ENCODE data around the gene XPR1. TPM values are rescaled to one million over a fixed set of nuclear protein-coding genes. Genes with fewer than 3 reads are reported as not detected.

XPR1 gene
- total RNA-seq, 1 experiment from 2014 or later, result 30.7 TPM

DNA sequence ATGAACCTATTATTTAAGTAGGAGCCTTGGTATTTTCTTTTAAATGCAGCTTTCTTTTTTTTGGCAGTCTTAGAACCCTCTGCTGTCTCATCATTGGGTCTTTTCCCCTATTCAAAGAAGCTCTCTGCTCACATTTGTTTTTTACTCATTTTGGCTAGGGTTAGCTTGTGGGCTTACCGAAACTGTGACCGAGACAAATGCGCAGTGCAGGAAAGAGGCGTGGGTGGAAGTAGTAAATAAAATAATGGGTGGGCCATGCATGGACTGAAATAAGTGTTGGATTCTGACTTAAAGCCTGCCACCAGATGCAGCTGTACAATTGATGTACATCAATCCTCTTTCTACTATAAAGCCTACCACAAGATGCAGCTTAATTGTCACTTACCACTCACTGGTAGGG lies 14.7 kb downstream of the XPR1 start:
- no peak overlapping the region for H3K4me3 ChIP-seq (ENCODE audit: low read depth, low read length, poor library complexity, severe bottlenecking)
- peak; percentile 51 for DNase-seq (ENCODE audit: low spot score)
- peaks cover 8% of the 10 kb centered on the region for H3K4me1 ChIP-seq (ENCODE audit: insufficient read depth, low read length, poor library complexity, severe bottlenecking)
- intact Hi-C loops (cut with micrococcal nuclease; ENCODE audit: unreplicated experiment), result no loop called here
- no peak overlapping the region for H3K27ac ChIP-seq (ENCODE audit: low read depth, low read length, poor library complexity, severe bottlenecking)
- CTCF ChIA-PET, result no interaction called here
- no peaks in the 10 kb centered on the region for H3K9me3 ChIP-seq (ENCODE audit: low read depth, low read length, poor library complexity, severe bottlenecking)
- POLR2A ChIA-PET (ENCODE audit: low non-redundant PET), result interaction anchor here (0.6 kb wide), 1 partner anchor 475 kb away, joined by 3 read pairs; no protein-coding TSS in a partner anchor
- no peak for TF ChIP-seq EZH2 (IDR thresholded peaks at IDR 0.05; ENCODE audit: borderline replicate concordance, low read depth, low read length, poor library complexity, severe bottlenecking)
- TF ChIP-seq, protein P1, sequence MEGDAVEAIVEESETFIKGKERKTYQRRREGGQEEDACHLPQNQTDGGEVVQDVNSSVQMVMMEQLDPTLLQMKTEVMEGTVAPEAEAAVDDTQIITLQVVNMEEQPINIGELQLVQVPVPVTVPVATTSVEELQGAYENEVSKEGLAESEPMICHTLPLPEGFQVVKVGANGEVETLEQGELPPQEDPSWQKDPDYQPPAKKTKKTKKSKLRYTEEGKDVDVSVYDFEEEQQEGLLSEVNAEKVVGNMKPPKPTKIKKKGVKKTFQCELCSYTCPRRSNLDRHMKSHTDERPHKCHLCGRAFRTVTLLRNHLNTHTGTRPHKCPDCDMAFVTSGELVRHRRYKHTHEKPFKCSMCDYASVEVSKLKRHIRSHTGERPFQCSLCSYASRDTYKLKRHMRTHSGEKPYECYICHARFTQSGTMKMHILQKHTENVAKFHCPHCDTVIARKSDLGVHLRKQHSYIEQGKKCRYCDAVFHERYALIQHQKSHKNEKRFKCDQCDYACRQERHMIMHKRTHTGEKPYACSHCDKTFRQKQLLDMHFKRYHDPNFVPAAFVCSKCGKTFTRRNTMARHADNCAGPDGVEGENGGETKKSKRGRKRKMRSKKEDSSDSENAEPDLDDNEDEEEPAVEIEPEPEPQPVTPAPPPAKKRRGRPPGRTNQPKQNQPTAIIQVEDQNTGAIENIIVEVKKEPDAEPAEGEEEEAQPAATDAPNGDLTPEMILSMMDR (conservative IDR thresholded peaks at IDR 0.05; ENCODE audit: low read depth, low read length), result no peak
- H3K27me3 ChIP-seq (replicated peaks; ENCODE audit: insufficient read depth, low read depth, low read length, poor library complexity), result no peaks in the 10 kb centered on the region
- BruUV-seq (replicated peaks), result no TSS peak
- no peaks in the 10 kb centered on the region for H3K36me3 ChIP-seq (ENCODE audit: insufficient read depth, low read length, poor library complexity, severe bottlenecking)

DNA sequence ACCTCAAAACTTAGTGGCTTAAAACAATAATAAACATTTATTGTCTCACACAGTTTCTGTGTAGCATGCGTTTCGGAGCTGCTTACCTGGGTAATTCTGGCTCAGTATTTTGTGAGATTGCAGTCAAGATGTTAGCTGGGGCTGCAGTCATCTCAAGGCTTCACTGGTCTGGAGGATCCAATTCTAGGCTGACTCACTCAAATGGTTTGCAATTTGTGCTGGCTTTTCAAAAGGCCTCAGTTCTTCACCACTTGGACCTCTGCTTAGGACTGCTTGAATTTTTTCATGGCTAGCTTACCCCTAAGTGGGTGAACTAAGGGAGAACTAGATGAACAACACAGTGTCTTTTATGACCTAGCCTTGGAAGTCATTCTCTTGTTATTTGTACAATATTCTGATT lies 21.0 kb downstream of the XPR1 start:
- H3K4me3 ChIP-seq (ENCODE audit: low read depth, low read length, poor library complexity, severe bottlenecking), result no peak overlapping the region
- no TSS peak for BruUV-seq (replicated peaks)
- intact Hi-C loops (cut with micrococcal nuclease; ENCODE audit: unreplicated experiment), result no loop called here
- CTCF ChIA-PET, result no interaction called here
- H3K27me3 ChIP-seq (replicated peaks; ENCODE audit: insufficient read depth, low read depth, low read length, poor library complexity), result no peaks in the 10 kb centered on the region
- TF ChIP-seq EZH2 (IDR thresholded peaks at IDR 0.05; ENCODE audit: borderline replicate concordance, low read depth, low read length, poor library complexity, severe bottlenecking), result no peak
- TF ChIP-seq, protein P1 (conservative IDR thresholded peaks at IDR 0.05; ENCODE audit: low read depth, low read length), result no peak
- H3K27ac ChIP-seq (ENCODE audit: low read depth, low read length, poor library complexity, severe bottlenecking), result no peak overlapping the region
- no peak for DNase-seq (ENCODE audit: low spot score)
- no peaks in the 10 kb centered on the region for H3K36me3 ChIP-seq (ENCODE audit: insufficient read depth, low read length, poor library complexity, severe bottlenecking)
- no peaks in the 10 kb centered on the region for H3K4me1 ChIP-seq (ENCODE audit: insufficient read depth, low read length, poor library complexity, severe bottlenecking)
- H3K9me3 ChIP-seq (ENCODE audit: low read depth, low read length, poor library complexity, severe bottlenecking), result peaks cover 7% of the 10 kb centered on the region
- POLR2A ChIA-PET (ENCODE audit: low non-redundant PET), result no interaction called here

DNA sequence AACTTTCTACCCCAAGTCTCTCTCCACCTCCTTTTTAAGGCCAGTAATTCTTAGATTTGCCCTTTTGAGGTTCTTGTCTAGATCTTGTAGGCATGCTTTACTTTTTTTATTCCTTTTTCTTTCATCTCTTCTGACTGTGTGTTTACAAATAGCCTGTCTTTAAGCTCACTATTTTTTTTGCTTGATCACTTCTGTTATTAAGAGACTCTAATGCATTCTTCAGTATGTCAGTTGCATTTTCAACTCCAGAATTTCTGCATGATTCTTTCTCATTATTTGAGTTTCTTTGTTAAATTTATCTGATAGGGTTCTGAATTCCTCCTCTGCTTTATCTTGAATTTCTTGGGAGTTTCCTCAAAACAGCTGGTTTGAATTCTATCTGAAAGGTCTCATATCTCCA lies 30.9 kb downstream of the XPR1 start:
- H3K9me3 ChIP-seq (ENCODE audit: low read depth, low read length, poor library complexity, severe bottlenecking), result peaks cover 8% of the 10 kb centered on the region
- H3K4me1 ChIP-seq (ENCODE audit: insufficient read depth, low read length, poor library complexity, severe bottlenecking), result no peaks in the 10 kb centered on the region
- POLR2A ChIA-PET (ENCODE audit: low non-redundant PET), result no interaction called here
- H3K4me3 ChIP-seq (ENCODE audit: low read depth, low read length, poor library complexity, severe bottlenecking), result no peak overlapping the region
- DNase-seq (ENCODE audit: low spot score), result no peak
- no TSS peak for BruUV-seq (replicated peaks)
- intact Hi-C loops (cut with micrococcal nuclease; ENCODE audit: unreplicated experiment), result no loop called here
- no peaks in the 10 kb centered on the region for H3K27me3 ChIP-seq (replicated peaks; ENCODE audit: insufficient read depth, low read depth, low read length, poor library complexity)
- H3K36me3 ChIP-seq (ENCODE audit: insufficient read depth, low read length, poor library complexity, severe bottlenecking), result no peaks in the 10 kb centered on the region
- H3K27ac ChIP-seq (ENCODE audit: low read depth, low read length, poor library complexity, severe bottlenecking), result no peak overlapping the region
- CTCF ChIA-PET, result no interaction called here
- TF ChIP-seq, protein P1 (conservative IDR thresholded peaks at IDR 0.05; ENCODE audit: low read depth, low read length), result no peak
- no peak for TF ChIP-seq EZH2 (IDR thresholded peaks at IDR 0.05; ENCODE audit: borderline replicate concordance, low read depth, low read length, poor library complexity, severe bottlenecking)
